Naive B cell (primary cell): Measurements from ENCODE around the gene ROBO1. TPM values are rescaled to one million over a fixed set of nuclear protein-coding genes. Genes with fewer than 3 reads are reported as not detected.

ENCODE experiments used
- ATAC-seq, 2 donors: fragments of 150-1000 bp; cut with Tn5 transposase; 2 replicates each; pipeline ENCODE4 v1.10.0; 2021; ENCODE audit warnings: low read depth in 2 of 2, mild to moderate bottlenecking in 2 of 2, moderate library complexity in 2 of 2
- DNase-seq: peaks from one replicate; pipeline ENCODE4 v3.0.0; 2022
- H3K27ac Mint-ChIP-seq, 6 donors: one replicate each; pipeline ENCODE4 v1.8.0; 2020 to 2022; ENCODE audit warnings: mild to moderate bottlenecking in 6 of 6, mixed read lengths in 6 of 6, moderate library complexity in 5 of 6, inconsistent platforms in 2 of 6
- H3K27me3 Mint-ChIP-seq, 3 donors: one replicate each; pipeline ENCODE4 v1.8.0; 2021 to 2022; ENCODE audit warnings: mixed read lengths in 3 of 3, mild to moderate bottlenecking in 1 of 3
- H3K36me3 Mint-ChIP-seq, 2 donors: one replicate each; pipeline ENCODE4 v1.8.0; 2020 to 2022; ENCODE audit warnings: mixed read lengths in 2 of 2, inconsistent platforms in 1 of 2, mild to moderate bottlenecking in 1 of 2
- H3K4me1 Mint-ChIP-seq, 3 donors: one replicate each; pipeline ENCODE4 v1.8.0; 2020 to 2022; ENCODE audit warnings: mixed read lengths in 3 of 3, inconsistent platforms in 1 of 3, mild to moderate bottlenecking in 1 of 3, moderate library complexity in 1 of 3
- H3K4me3 Mint-ChIP-seq, 8 donors: one replicate each; pipeline ENCODE4 v1.8.0; 2020 to 2022; ENCODE audit warnings: mild to moderate bottlenecking in 8 of 8, mixed read lengths in 8 of 8, moderate library complexity in 8 of 8, inconsistent platforms in 2 of 8
- H3K9me3 Mint-ChIP-seq, 7 donors: one replicate each; pipeline ENCODE4 v1.8.0; 2020 to 2022; ENCODE audit warnings: mixed read lengths in 7 of 7, mild to moderate bottlenecking in 5 of 7, inconsistent platforms in 2 of 7, moderate library complexity in 1 of 7
- polyA plus RNA-seq, 6 donors: library from polyadenylated mRNA; unstranded; fragments of 300-500 nt; fragmentation: Illumina TruSeq; gene quantifications; one replicate each; pipeline ENCODE4 v1.2.3, GENCODE V29; 2021; ENCODE audit warnings: low read depth in 6 of 6

ROBO1 gene
- polyA plus RNA-seq, 6 donors from 2014 or later = 0.39 to 0.44 TPM; not detected in 4

GRCh38 chr3:79264892-79265291 is 502.9 kb downstream of the ROBO1 start:
- DNase-seq (no peak), ATAC-seq (no peak)
- H3K4me3 Mint-ChIP-seq = no peak overlapping the region
- peaks cover 0 to 8% (median 2%) of the 10 kb centered on the region in 7 donors for H3K9me3 Mint-ChIP-seq
- no peaks in the 10 kb centered on the region for H3K36me3 Mint-ChIP-seq
- H3K27me3 Mint-ChIP-seq = no peaks in the 10 kb centered on the region
- H3K27ac Mint-ChIP-seq = no peak overlapping the region
- no peaks in the 10 kb centered on the region for H3K4me1 Mint-ChIP-seq

GRCh38 chr3:79263423-79263822 is 504.4 kb downstream of the ROBO1 start:
- peaks cover 0 to 7% (median 2%) of the 10 kb centered on the region in 7 donors for H3K9me3 Mint-ChIP-seq
- no peaks in the 10 kb centered on the region for H3K27me3 Mint-ChIP-seq
- H3K36me3 Mint-ChIP-seq = no peaks in the 10 kb centered on the region
- no peak overlapping the region for H3K4me3 Mint-ChIP-seq
- H3K27ac Mint-ChIP-seq = no peak overlapping the region
- no peak for ATAC-seq
- no peak for DNase-seq
- H3K4me1 Mint-ChIP-seq = no peaks in the 10 kb centered on the region

GRCh38 chr3:79258479-79258878 is 509.3 kb downstream of the ROBO1 start:
- Mint-ChIP-seq H3K4me1 (no peaks in the 10 kb centered on the region), H3K27ac (no peak overlapping the region), H3K27me3 (no peaks in the 10 kb centered on the region), H3K36me3 (no peaks in the 10 kb centered on the region), H3K9me3 (peaks cover 0 to 1% (median 0%) of the 10 kb centered on the region in 7 donors), H3K4me3 (no peak overlapping the region)
- no peak for ATAC-seq
- no peak for DNase-seq

GRCh38 chr3:79257791-79258190 is 510.0 kb downstream of the ROBO1 start:
- H3K27me3 Mint-ChIP-seq = no peaks in the 10 kb centered on the region
- H3K4me1 Mint-ChIP-seq = no peaks in the 10 kb centered on the region
- peaks cover 0 to 1% (median 0%) of the 10 kb centered on the region in 7 donors for H3K9me3 Mint-ChIP-seq
- no peak overlapping the region for H3K27ac Mint-ChIP-seq
- no peak for DNase-seq
- H3K36me3 Mint-ChIP-seq = no peaks in the 10 kb centered on the region
- H3K4me3 Mint-ChIP-seq = no peak overlapping the region
- no peak for ATAC-seq

DNA sequence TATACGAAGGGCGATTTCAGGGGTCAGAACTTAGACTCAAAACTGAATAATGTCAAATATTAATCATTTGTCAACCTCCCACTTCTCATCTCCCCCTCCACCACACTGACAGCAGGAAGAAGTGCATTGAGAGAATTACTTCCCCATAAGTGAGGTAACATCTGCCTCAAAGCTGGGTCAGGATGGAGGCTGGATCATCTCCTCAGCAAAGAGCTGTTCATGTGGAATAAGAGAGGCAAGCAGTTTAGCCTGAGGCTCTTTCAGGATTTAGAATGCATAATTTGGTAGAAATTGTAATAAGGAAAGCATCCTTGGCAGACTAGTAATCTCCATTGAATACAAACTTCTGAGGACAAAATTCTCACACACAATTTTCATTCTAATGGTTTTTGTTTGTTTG is 512.1 kb downstream of the ROBO1 start:
- Mint-ChIP-seq H3K36me3 (no peaks in the 10 kb centered on the region), H3K9me3 (peaks cover 0 to 3% (median 0%) of the 10 kb centered on the region in 7 donors), H3K4me3 (no peak overlapping the region), H3K4me1 (no peaks in the 10 kb centered on the region), H3K27me3 (no peaks in the 10 kb centered on the region), H3K27ac (no peak overlapping the region)
- DNase-seq (no peak), ATAC-seq (no peak)

DNA sequence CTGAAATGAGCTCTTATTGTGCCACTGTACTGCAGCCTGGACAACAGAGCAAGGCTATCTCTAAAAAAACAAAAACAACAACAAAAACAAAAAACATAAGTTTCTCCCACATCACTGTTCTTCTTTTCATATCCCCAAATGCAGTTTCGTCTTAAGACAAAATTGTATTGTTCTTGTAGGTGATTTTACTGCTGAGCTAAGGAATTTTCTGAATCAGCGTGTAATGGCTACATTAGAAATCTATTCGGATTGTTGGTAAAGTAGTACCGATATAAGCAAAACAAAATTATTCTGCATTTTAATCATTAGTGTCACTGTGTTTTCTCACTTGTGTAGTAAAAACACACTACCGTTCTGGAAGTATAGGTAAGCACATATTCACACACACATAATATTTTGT is 512.5 kb downstream of the ROBO1 start:
- Mint-ChIP-seq H3K27me3 (no peaks in the 10 kb centered on the region), H3K27ac (no peak overlapping the region), H3K9me3 (peaks cover 0 to 3% (median 0%) of the 10 kb centered on the region in 7 donors), H3K4me3 (no peak overlapping the region), H3K4me1 (no peaks in the 10 kb centered on the region), H3K36me3 (no peaks in the 10 kb centered on the region)
- no peak for DNase-seq
- no peak for ATAC-seq

- no peak for DNase-seq
- Mint-ChIP-seq H3K36me3 (no peaks in the 10 kb centered on the region), H3K27me3 (no peaks in the 10 kb centered on the region), H3K27ac (peak overlapping the region in 1 of 6 donors; percentile 30), H3K4me1 (no peaks in the 10 kb centered on the region), H3K9me3 (peaks cover 0 to 5% (median 0%) of the 10 kb centered on the region in 7 donors), H3K4me3 (no peak overlapping the region)
- no peak for ATAC-seq
Measured at GRCh38 chr3:79253704-79254103, 514.1 kb downstream of the ROBO1 start.

GRCh38 chr3:79253271-79253670 is 514.5 kb downstream of the ROBO1 start:
- Mint-ChIP-seq H3K27ac (peak overlapping the region in 1 of 6 donors; percentile 30), H3K4me1 (no peaks in the 10 kb centered on the region), H3K27me3 (no peaks in the 10 kb centered on the region), H3K4me3 (no peak overlapping the region), H3K9me3 (peaks cover 0 to 7% (median 0%) of the 10 kb centered on the region in 7 donors), H3K36me3 (no peaks in the 10 kb centered on the region)
- DNase-seq = no peak
- ATAC-seq = no peak

- Mint-ChIP-seq H3K36me3 (no peaks in the 10 kb centered on the region), H3K9me3 (peaks cover 0 to 7% (median 0%) of the 10 kb centered on the region in 7 donors), H3K4me3 (no peak overlapping the region), H3K4me1 (no peaks in the 10 kb centered on the region), H3K27ac (no peak overlapping the region), H3K27me3 (no peaks in the 10 kb centered on the region)
- ATAC-seq = no peak
- DNase-seq = no peak
Measured at GRCh38 chr3:79250746-79251145, 517.1 kb downstream of the ROBO1 start.

DNA sequence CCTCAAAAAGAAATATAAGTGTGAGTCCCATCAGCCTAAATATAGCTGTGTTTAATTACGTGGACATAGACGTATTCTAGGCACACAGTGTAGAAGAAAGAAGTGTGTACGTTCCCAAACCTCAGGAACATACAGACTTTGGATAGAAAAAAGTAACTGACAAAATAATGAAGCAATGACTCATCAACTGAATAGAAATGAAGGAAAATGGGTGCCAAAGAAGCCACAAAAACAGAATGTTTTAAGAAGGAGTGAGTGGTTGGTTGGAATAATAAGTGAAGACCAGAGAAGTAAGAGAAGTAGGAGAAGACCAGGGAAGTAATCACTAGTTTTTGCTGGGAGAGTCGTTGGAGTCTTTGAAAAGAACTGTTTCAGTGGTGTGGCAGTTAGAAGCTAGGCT is 518.1 kb downstream of the ROBO1 start:
- DNase-seq (no peak), ATAC-seq (no peak)
- peaks cover 0 to 7% (median 0%) of the 10 kb centered on the region in 7 donors for H3K9me3 Mint-ChIP-seq
- no peak overlapping the region for H3K27ac Mint-ChIP-seq
- H3K36me3 Mint-ChIP-seq = no peaks in the 10 kb centered on the region
- no peaks in the 10 kb centered on the region for H3K4me1 Mint-ChIP-seq
- no peak overlapping the region for H3K4me3 Mint-ChIP-seq
- no peaks in the 10 kb centered on the region for H3K27me3 Mint-ChIP-seq

GRCh38 chr3:79247725-79248043 is 520.1 kb downstream of the ROBO1 start:
- H3K4me1 Mint-ChIP-seq = no peaks in the 10 kb centered on the region
- no peak overlapping the region for H3K4me3 Mint-ChIP-seq
- H3K36me3 Mint-ChIP-seq = no peaks in the 10 kb centered on the region
- ATAC-seq (no peak), DNase-seq (no peak)
- no peak overlapping the region for H3K27ac Mint-ChIP-seq
- H3K27me3 Mint-ChIP-seq = no peaks in the 10 kb centered on the region
- peaks cover 0 to 7% (median 2%) of the 10 kb centered on the region in 7 donors for H3K9me3 Mint-ChIP-seq

DNA sequence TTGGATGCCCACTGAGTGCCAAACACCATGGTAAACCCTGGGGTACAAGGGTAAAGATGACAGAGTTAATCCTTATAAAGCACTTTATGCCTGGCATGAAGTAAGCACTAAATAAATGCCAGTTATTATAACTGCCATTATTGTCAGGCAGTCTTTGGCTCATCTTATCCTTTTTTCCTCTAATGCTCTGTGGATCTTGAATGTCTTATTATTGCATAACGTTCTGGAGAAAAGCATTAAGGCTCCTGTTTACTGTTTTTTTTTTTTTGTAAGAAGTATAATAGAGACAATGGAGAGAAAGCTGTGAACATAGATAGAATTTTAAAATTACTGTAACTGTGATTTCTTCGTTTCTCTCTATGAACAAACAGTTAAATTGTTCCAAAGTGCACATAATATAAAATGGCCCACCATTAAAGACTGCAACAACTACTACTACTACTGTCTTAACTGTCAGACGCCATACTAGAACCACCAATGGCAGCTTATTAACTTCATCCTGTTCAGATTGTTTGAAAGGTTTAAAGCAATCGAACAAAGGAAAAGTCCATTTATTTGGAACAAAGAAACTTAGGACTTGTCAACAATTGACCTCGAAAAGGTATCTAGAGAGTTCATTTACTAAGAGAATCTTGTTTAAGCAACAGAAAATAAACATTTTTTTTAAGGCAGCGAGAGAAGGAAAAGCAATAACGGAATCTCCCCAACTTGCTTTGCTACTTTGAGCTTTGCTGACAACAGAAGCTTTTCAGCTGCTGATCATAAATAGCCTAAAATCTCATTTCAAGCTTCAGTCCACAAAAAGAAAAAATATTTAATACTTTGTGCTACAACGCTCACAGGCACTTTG is 520.7 kb downstream of the ROBO1 start:
- no peaks in the 10 kb centered on the region for H3K27me3 Mint-ChIP-seq
- H3K4me3 Mint-ChIP-seq = no peak overlapping the region
- H3K4me1 Mint-ChIP-seq = no peaks in the 10 kb centered on the region
- ATAC-seq (no peak), DNase-seq (no peak)
- H3K27ac Mint-ChIP-seq = no peak overlapping the region
- no peaks in the 10 kb centered on the region for H3K36me3 Mint-ChIP-seq
- H3K9me3 Mint-ChIP-seq = peaks cover 0 to 7% (median 2%) of the 10 kb centered on the region in 7 donors

GRCh38 chr3:79245284-79246138 is 522.3 kb downstream of the ROBO1 start:
- Mint-ChIP-seq H3K4me3 (no peak overlapping the region), H3K36me3 (no peaks in the 10 kb centered on the region), H3K4me1 (no peaks in the 10 kb centered on the region), H3K27ac (no peak overlapping the region), H3K9me3 (peaks cover 0 to 7% (median 2%) of the 10 kb centered on the region in 7 donors), H3K27me3 (no peaks in the 10 kb centered on the region)
- ATAC-seq = no peak
- no peak for DNase-seq

DNA sequence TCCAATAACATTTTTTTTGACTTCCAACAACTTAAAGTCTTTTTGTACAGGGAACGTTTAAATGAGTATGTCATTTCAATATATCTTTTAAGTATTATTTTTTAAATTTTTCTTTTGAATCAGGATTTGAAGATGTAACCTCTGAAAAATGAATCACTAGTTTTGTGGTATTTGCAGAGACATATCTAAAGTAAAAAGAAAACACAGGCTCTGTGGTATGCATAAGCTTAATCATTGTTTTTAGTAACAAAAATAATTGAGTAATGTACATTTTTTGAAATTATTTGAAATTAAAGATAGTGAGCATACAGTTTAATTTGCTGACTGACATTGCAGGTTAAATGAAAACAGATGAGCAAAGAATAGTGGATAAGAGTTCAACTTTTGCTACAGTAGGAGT is 531.3 kb downstream of the ROBO1 start:
- Mint-ChIP-seq H3K4me1 (no peaks in the 10 kb centered on the region), H3K9me3 (peaks cover 0 to 7% (median 1%) of the 10 kb centered on the region in 7 donors)
- no peak for DNase-seq

More for the DNA sequence above, 531.3 kb downstream of the ROBO1 start:
- ATAC-seq = no peak
- Mint-ChIP-seq H3K36me3 (no peaks in the 10 kb centered on the region), H3K27ac (no peak overlapping the region), H3K27me3 (no peaks in the 10 kb centered on the region), H3K4me3 (no peak overlapping the region)
